Gastrocnemius medialis (tissue), 4 donors: Measurements from ENCODE around the gene RPL39L. TPM values are rescaled to one million over a fixed set of nuclear protein-coding genes. Genes with fewer than 3 reads are reported as not detected.

ENCODE experiments used
- ATAC-seq, 2 donors: fragments of 150-250 bp; one replicate each; pipeline ENCODE4 v1.9.1; 2016
- DNase-seq, 2 donors: peaks; one replicate each; pipeline ENCODE4 v3.0.0-alpha.2; 2019
- H3K27ac ChIP-seq, 4 donors: fragments of 200-600 bp; sonication (generic); 1 replicate in 1 of 4; 2 replicates in 3 of 4; pipeline ENCODE4 v1.5.1; 2016 to 2018; ENCODE audit warnings: mild to moderate bottlenecking in 2 of 4, moderate library complexity in 1 of 4
- H3K27me3 ChIP-seq, 3 donors: fragments of 200-600 bp; sonication (generic) in 2 of 3; 1 replicate in 1 of 3; 2 replicates in 2 of 3; pipeline versions ENCODE4 v1.5.1 to v1.6.0; 2016 to 2019; ENCODE audit warnings: mild to moderate bottlenecking in 1 of 3, moderate library complexity in 1 of 3
- H3K36me3 ChIP-seq, 2 donors: fragments of 200-600 bp; sonication (generic) in 1 of 2; one replicate each; pipeline ENCODE4 v1.5.1; 2017 to 2018
- H3K4me1 ChIP-seq, 2 donors: fragments of 200-600 bp; sonication (generic) in 1 of 2; one replicate each; pipeline ENCODE4 v1.5.1; 2016 to 2017; ENCODE audit warnings: mild to moderate bottlenecking in 2 of 2
- H3K4me3 ChIP-seq, 4 donors: fragments of 200-600 bp; sonication (generic) in 3 of 4; 1 replicate in 1 of 4; 2 replicates in 3 of 4; pipeline ENCODE4 v1.5.1; 2016 to 2019; ENCODE audit warnings: mild to moderate bottlenecking in 2 of 4
- H3K9me3 ChIP-seq, 3 donors: fragments of 200-600 bp; sonication (generic) in 2 of 3; 1 replicate in 1 of 3; 2 replicates in 2 of 3; pipeline ENCODE4 v1.5.1; 2016 to 2019
- POLR2A ChIP-seq, 2 donors: fragments of 450-650 bp; IDR thresholded peaks; one replicate each; pipeline ENCODE4 v1.6.1; 2017; ENCODE audit warnings: antibody characterized with exemption in 2 of 2, mild to moderate bottlenecking in 2 of 2, moderate library complexity in 2 of 2
- in situ Hi-C, 4 donors: fragments of 200-750 bp; cut with MboI; loops; one replicate each; pipeline versions ENCODE4 v1.15.0 to v1.8.0; 2017; ENCODE audit warnings: low sequenced_read_pairs in 4 of 4
- intact Hi-C: fragments of 100-400 bp; cut with DNase I; formaldehyde crosslinking; loops from one replicate; pipeline ENCODE4 v1.15.1; 2023; ENCODE audit warnings: low total_unique reads
- total RNA-seq, 4 donors: library from RNA; depleted of rRNA; stranded (reverse); fragments of >200 nt; gene quantifications; one replicate each; pipeline versions ENCODE4 v1.1.0 to v1.2.3, GENCODE V29; 2016
- TF ChIP-seq, protein P1 (sequence below), 5 experiments: fragments of 450-650 bp in 3 of 5; fragments of 200-600 bp in 2 of 5; sonication (generic) in 2 of 5; IDR thresholded peaks in 4 of 5; conservative IDR thresholded peaks in 1 of 5; 1 replicate in 4 of 5; 2 replicates in 1 of 5; pipeline ENCODE4 v1.5.1; 2016 to 2019; ENCODE audit warnings: antibody characterized with exemption in 5 of 5, mild to moderate bottlenecking in 3 of 5, moderate library complexity in 3 of 5

The RPL39L gene
- total RNA-seq, 4 donors from 2014 or later: 0.71 to 1.6 TPM; not detected in 2

DNA sequence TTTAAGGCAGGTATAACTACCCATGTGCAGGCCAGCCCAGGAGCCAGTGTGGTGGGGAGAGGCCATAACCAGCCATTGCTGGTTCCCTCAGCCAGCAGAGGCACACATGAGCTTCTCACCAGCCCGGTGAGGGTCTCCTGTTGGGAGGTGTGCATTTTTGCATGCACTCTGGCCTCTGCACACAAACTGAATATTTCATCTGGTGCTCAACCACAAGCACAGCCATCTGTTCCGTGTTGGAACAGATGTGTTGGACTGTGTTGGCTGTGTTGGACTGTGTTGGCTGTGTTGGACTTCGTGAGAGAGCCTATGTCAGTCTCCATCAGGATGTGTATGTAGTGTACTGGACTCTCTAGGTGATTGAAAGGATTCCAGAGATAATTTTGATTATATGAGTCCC, 67.2 kb downstream of the RPL39L start:
- intact Hi-C loops (no loop called here), in situ Hi-C loops (no loop called here)
- no peaks in the 10 kb centered on the region for H3K9me3 ChIP-seq

More for the DNA sequence above, 67.2 kb downstream of the RPL39L start:
- Histone ChIP-seq H3K27ac (no peak overlapping the region), H3K4me3 (no peak overlapping the region), H3K36me3 (peaks cover 0 to 36% of the 10 kb centered on the region in 2 donors), H3K4me1 (no peaks in the 10 kb centered on the region), H3K27me3 (no peaks in the 10 kb centered on the region)
- ATAC-seq (no peak), DNase-seq (no peak)
- TF ChIP-seq POLR2A (IDR thresholded peaks at IDR 0.05): no peak
- TF ChIP-seq, protein P1, sequence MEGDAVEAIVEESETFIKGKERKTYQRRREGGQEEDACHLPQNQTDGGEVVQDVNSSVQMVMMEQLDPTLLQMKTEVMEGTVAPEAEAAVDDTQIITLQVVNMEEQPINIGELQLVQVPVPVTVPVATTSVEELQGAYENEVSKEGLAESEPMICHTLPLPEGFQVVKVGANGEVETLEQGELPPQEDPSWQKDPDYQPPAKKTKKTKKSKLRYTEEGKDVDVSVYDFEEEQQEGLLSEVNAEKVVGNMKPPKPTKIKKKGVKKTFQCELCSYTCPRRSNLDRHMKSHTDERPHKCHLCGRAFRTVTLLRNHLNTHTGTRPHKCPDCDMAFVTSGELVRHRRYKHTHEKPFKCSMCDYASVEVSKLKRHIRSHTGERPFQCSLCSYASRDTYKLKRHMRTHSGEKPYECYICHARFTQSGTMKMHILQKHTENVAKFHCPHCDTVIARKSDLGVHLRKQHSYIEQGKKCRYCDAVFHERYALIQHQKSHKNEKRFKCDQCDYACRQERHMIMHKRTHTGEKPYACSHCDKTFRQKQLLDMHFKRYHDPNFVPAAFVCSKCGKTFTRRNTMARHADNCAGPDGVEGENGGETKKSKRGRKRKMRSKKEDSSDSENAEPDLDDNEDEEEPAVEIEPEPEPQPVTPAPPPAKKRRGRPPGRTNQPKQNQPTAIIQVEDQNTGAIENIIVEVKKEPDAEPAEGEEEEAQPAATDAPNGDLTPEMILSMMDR (IDR thresholded peaks at IDR 0.05 in 4 of 5, conservative IDR thresholded peaks at IDR 0.05 in 1 of 5): no peak

Other genes with a start within 250 kb of the RPL39L start
- gene ST6GAL1, start 209.0 kb downstream of the RPL39L start, total RNA-seq: 10 to 100 TPM; 11.1 to 29.8 (median 18.6) TPM
- gene RTP1, start 58.0 kb upstream of the RPL39L start, total RNA-seq: not detected
- gene MASP1, start 152.2 kb upstream of the RPL39L start, total RNA-seq: 1 to 10 TPM in 2 of 4 donors, under 1 TPM in 2; 0.27 to 7.3 (median 2.6) TPM
- under 1 TPM in 3 of 4 donors, not detected in 1; 0.16 to 0.87 (median 0.39) TPM for gene RTP4, start 228.9 kb upstream of the RPL39L start, total RNA-seq